Astrocyte (in vitro differentiated cells and primary cell): Measurements from ENCODE around the gene TBL2. TPM values are rescaled to one million over a fixed set of nuclear protein-coding genes. Genes with fewer than 3 reads are reported as not detected.
"Not testable (repeated sequence)": the region's sequence is repeated elsewhere in the genome, so short reads cannot be mapped to it uniquely, and the experiment has no call there.

ENCODE experiments used
- DNase-seq: peaks from one replicate; pipeline ENCODE4 v3.0.0-alpha.2; 2010; ENCODE audit warnings: low read depth
- FAIRE-seq: peaks from 2 replicates; lab custom pipeline; 2011; peaks lifted over from hg19 to GRCh38; lab: Jason Lieb, UNC
- H2AFZ ChIP-seq: 2 replicates; pipeline ENCODE4 v1.6.0; 2012; ENCODE audit warnings: low read depth, low read length, inconsistent platforms
- H3K27ac ChIP-seq: 2 replicates; pipeline ENCODE4 v1.5.1; 2011; ENCODE audit warnings: low read depth, low read length, inconsistent platforms
- H3K27me3 ChIP-seq: 2 replicates; pipeline ENCODE4 v1.6.0; 2011; ENCODE audit warnings: low read length, inconsistent platforms; ENCODE audit not compliant: insufficient read depth
- H3K36me3 ChIP-seq: 2 replicates; pipeline ENCODE4 v1.5.1; 2011; ENCODE audit warnings: low read length, inconsistent platforms; ENCODE audit not compliant: insufficient read depth
- H3K4me1 ChIP-seq: 2 replicates; pipeline ENCODE4 v1.5.1; 2011; ENCODE audit warnings: low read length, inconsistent platforms; ENCODE audit not compliant: insufficient read depth
- H3K4me2 ChIP-seq: 2 replicates; pipeline ENCODE4 v1.6.0; 2012; ENCODE audit warnings: low read length, inconsistent platforms
- H3K4me3 ChIP-seq: 2 replicates; pipeline ENCODE4 v1.5.1; 2011; ENCODE audit warnings: low read depth, mild to moderate bottlenecking, low read length, inconsistent platforms; ENCODE audit not compliant: insufficient read depth
- H3K79me2 ChIP-seq: 2 replicates; pipeline ENCODE4 v1.6.0; 2012; ENCODE audit warnings: mild to moderate bottlenecking, low read length, inconsistent platforms; ENCODE audit not compliant: insufficient read depth
- H3K9ac ChIP-seq: 2 replicates; pipeline ENCODE4 v1.6.0; 2012; ENCODE audit warnings: mild to moderate bottlenecking, low read length, inconsistent platforms
- H3K9me3 ChIP-seq: 2 replicates; pipeline ENCODE4 v1.5.1; 2012; ENCODE audit warnings: low read depth, mild to moderate bottlenecking, low read length, inconsistent platforms; ENCODE audit not compliant: insufficient read depth
- H4K20me1 ChIP-seq: 2 replicates; pipeline ENCODE4 v1.6.0; 2012; ENCODE audit warnings: low read length, inconsistent platforms; ENCODE audit not compliant: insufficient read depth
- H3K27ac Mint-ChIP-seq: one replicate; pipeline ENCODE4 v1.8.0; 2021; ENCODE audit warnings: mild to moderate bottlenecking, mixed read lengths; ENCODE audit not compliant: unreplicated experiment
- H3K27me3 Mint-ChIP-seq: one replicate; pipeline ENCODE4 v1.8.0; 2021; ENCODE audit warnings: low read depth, mixed read lengths; ENCODE audit not compliant: unreplicated experiment
- H3K36me3 Mint-ChIP-seq: one replicate; pipeline ENCODE4 v1.8.0; 2021; ENCODE audit warnings: low read depth, mixed read lengths; ENCODE audit not compliant: unreplicated experiment
- H3K4me1 Mint-ChIP-seq: one replicate; pipeline ENCODE4 v1.8.0; 2021; ENCODE audit warnings: low read depth, mixed read lengths; ENCODE audit not compliant: unreplicated experiment
- H3K4me3 Mint-ChIP-seq: one replicate; pipeline ENCODE4 v1.8.0; 2021; ENCODE audit warnings: mild to moderate bottlenecking, moderate library complexity, mixed read lengths; ENCODE audit not compliant: unreplicated experiment
- H3K9me3 Mint-ChIP-seq: one replicate; pipeline ENCODE4 v1.8.0; 2021; ENCODE audit warnings: mild to moderate bottlenecking, mixed read lengths; ENCODE audit not compliant: unreplicated experiment
- EZH2 ChIP-seq: IDR thresholded peaks from 2 replicates; pipeline ENCODE4 v1.6.1; 2012; ENCODE audit warnings: mild to moderate bottlenecking, low read length, inconsistent platforms; ENCODE audit not compliant: insufficient read depth
- total RNA-seq: library from RNA; stranded (reverse); gene quantifications from 2 replicates; pipeline ENCODE4 v1.2.1, GENCODE V29; 2021
- TF ChIP-seq, protein P1 (sequence below): IDR thresholded peaks from 2 replicates; pipeline ENCODE4 v1.5.1; 2011; ENCODE audit warnings: low read depth, mild to moderate bottlenecking, inconsistent platforms, low read length, moderate library complexity; ENCODE audit not compliant: insufficient read depth

The TBL2 gene
- total RNA-seq, 1 donor from 2014 or later = 54.8 TPM

DNA sequence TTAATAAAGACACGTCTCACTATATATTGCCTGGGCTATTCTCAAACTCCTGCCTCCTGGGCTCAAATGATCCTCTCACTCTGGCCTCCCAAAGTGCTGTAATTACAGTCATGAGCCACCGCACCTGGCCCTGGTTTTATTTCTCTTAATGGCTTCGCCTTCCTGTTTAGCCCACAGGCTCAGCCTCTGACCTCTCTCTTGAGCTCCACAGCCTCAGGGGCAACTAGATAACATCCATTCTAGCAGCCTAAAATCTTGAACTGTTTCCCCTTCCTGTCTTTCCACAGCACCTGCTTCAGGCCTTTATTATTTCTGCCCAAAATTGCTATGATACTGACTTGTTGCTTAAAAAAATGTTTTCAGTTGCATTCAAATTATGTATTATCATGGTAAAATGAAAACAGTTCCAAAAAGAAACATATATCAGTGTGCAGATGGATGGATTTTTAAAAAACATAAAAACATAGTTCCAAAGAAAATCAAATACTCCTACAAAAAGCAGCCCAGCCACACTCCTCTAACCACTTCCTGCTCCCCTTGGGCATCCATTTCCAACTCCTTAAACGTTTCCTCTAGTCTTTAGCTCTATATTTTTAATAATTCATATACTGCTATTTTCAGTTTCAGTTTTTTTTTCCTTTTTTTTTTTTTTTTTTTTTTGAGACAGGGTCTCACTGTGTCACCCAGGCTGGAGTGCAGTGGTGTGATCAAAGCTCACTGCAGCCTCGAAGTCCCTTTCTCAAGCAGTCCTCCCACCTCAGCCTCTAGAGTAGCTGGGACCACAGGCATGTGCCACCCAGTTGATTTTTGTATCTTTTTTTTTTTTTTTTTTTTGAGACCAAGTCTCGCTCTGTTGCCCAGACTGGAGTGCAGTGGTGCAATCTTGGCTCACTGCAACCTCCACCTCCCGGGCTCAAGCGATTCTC lies 51.2 kb downstream of the TBL2 start:
- DNase-seq (no peak), FAIRE-seq (no peak)
- no peak for TF ChIP-seq EZH2
- TF ChIP-seq, protein P1, sequence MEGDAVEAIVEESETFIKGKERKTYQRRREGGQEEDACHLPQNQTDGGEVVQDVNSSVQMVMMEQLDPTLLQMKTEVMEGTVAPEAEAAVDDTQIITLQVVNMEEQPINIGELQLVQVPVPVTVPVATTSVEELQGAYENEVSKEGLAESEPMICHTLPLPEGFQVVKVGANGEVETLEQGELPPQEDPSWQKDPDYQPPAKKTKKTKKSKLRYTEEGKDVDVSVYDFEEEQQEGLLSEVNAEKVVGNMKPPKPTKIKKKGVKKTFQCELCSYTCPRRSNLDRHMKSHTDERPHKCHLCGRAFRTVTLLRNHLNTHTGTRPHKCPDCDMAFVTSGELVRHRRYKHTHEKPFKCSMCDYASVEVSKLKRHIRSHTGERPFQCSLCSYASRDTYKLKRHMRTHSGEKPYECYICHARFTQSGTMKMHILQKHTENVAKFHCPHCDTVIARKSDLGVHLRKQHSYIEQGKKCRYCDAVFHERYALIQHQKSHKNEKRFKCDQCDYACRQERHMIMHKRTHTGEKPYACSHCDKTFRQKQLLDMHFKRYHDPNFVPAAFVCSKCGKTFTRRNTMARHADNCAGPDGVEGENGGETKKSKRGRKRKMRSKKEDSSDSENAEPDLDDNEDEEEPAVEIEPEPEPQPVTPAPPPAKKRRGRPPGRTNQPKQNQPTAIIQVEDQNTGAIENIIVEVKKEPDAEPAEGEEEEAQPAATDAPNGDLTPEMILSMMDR = no peak
- H3K27ac ChIP-seq = no peak overlapping the region
- no peaks in the 10 kb centered on the region for H3K27me3 ChIP-seq
- no peak overlapping the region for H3K9ac ChIP-seq
- H3K9me3 Mint-ChIP-seq = no peaks in the 10 kb centered on the region
- no peak overlapping the region for H3K4me3 Mint-ChIP-seq
- H3K9me3 ChIP-seq = no peaks in the 10 kb centered on the region
- no peak overlapping the region for H3K4me3 ChIP-seq
- no peak overlapping the region for H3K27ac Mint-ChIP-seq
- H2AFZ ChIP-seq = no peak overlapping the region
- H3K4me2 ChIP-seq = no peak overlapping the region
- no peaks in the 10 kb centered on the region for H3K36me3 Mint-ChIP-seq
- peaks cover 6% of the 10 kb centered on the region for H3K4me1 Mint-ChIP-seq
- no peaks in the 10 kb centered on the region for H3K36me3 ChIP-seq
- no peaks in the 10 kb centered on the region for H3K27me3 Mint-ChIP-seq
- no peaks in the 10 kb centered on the region for H4K20me1 ChIP-seq
- H3K79me2 ChIP-seq = no peaks in the 10 kb centered on the region
- H3K4me1 ChIP-seq = peaks cover 4% of the 10 kb centered on the region

DNA sequence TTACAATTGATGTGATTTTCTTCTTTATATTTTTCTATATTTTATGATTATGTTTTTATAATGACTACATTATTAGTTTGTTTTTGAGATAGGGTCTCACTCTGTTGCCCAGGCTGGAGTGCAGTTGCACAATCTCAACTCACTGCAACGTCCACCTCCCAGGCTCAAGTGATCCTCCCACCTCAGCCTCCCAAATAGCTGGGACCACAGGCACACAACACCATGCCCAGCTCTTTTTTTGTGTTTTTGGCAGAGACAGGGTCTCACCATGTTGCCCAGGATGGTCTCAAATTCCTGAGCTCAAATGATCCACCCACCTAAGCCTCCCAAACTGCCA lies 52.3 kb downstream of the TBL2 start:
- not testable (repeated sequence) for H2AFZ ChIP-seq, H3K4me2 ChIP-seq, H3K36me3 Mint-ChIP-seq, H3K4me1 Mint-ChIP-seq, H3K27me3 Mint-ChIP-seq, H3K27ac Mint-ChIP-seq, H3K4me1 ChIP-seq, H3K4me3 Mint-ChIP-seq, H3K27me3 ChIP-seq, DNase-seq, FAIRE-seq, H3K9me3 ChIP-seq, H3K9ac ChIP-seq, H3K79me2 ChIP-seq, H3K4me3 ChIP-seq, H4K20me1 ChIP-seq, H3K36me3 ChIP-seq, H3K9me3 Mint-ChIP-seq, H3K27ac ChIP-seq

DNA sequence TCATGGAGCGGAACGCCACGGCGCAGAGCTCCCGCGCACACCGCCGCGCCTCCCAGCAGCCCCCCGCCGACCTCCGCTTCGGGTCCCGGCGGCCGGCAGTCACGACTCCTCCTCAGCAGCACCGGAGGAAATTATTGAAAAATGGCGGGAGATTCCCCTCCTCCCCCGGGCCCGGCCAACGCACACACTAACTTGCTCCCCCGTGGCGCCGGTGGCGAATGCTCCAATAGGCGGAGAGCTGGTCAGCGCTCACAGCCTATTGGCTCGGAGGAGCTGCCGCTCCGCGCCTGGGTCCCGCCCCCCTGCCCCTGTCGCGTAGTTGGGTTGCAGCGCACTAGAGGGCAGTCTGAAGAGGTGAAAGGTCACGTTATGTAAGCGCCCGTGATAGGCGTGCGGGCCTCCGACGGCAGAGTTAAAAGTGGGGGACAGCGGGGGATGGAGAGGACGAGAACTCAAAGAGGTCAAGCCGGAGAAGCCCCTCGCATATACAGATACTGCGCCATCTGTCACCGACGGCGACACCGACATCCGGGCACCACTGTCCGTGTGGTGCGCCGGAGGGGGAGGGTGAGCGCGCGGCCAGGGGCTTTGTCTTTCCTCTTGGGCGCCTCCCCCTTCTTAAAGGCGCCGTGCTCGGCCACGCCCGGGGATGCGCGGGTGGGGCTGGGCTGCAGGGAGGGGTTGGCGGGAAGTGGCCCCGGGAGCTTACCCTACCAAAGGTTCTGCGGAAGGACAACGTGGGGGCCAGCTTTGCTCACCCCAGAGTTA lies 56.1 kb downstream of the TBL2 start, which contains the start of gene BAZ1B:
BAZ1B (minus strand) TSS at position 189 of the 768 bp plus-strand sequence. CDS start 360 bp downstream, outside the sequence.
- Histone ChIP-seq H3K27me3 (no peaks in the 10 kb centered on the region), H3K79me2 (peaks cover 43% of the 10 kb centered on the region), H2AFZ (peak within 1 kb of the TSS; percentile 87), H3K9me3 (no peaks in the 10 kb centered on the region), H3K4me1 (peaks cover 11% of the 10 kb centered on the region), H3K4me3 (peak within 1 kb of the TSS; percentile 72), H3K36me3 (no peaks in the 10 kb centered on the region), H3K27ac (peak within 1 kb of the TSS; percentile 85), H4K20me1 (peaks cover 35% of the 10 kb centered on the region), H3K4me2 (peak within 1 kb of the TSS; percentile 92), H3K9ac (peak within 1 kb of the TSS; percentile 84)
- Mint-ChIP-seq H3K36me3 (peaks cover 4% of the 10 kb centered on the region), H3K27me3 (no peaks in the 10 kb centered on the region), H3K9me3 (no peaks in the 10 kb centered on the region), H3K4me3 (peak within 1 kb of the TSS; percentile 95), H3K4me1 (peaks cover 23% of the 10 kb centered on the region), H3K27ac (peak within 1 kb of the TSS; percentile 79)
- FAIRE-seq = no peak
- TF ChIP-seq EZH2 = no peak
- TF ChIP-seq, protein P1 = no peak
- DNase-seq = peak; percentile 94
